GM19467 (cell line): ENCODE measurements around the gene RIPK4.
"Not testable (repeated sequence)": the region's sequence is repeated elsewhere in the genome, so short reads cannot be mapped to it uniquely, and the experiment has no call there.

Experiments
- ATAC-seq: cut with Tn5 transposase; IDR thresholded peaks from one replicate; pipeline ENCODE4 v1.9.1; 2021; ENCODE audit warnings: mild to moderate bottlenecking, moderate library complexity; ENCODE audit not compliant: unreplicated experiment

RIPK4 gene

GRCh38 chr21:41698071-41698470 lies 68.8 kb downstream of the RIPK4 start:
- no peak for ATAC-seq

- ATAC-seq: no peak
Measured at GRCh38 chr21:41695513-41695912, 71.3 kb downstream of the RIPK4 start.

- not testable (repeated sequence) for ATAC-seq
Measured at GRCh38 chr21:41694042-41694441, 72.8 kb downstream of the RIPK4 start.

GRCh38 chr21:41692185-41692565 lies 74.7 kb downstream of the RIPK4 start:
- ATAC-seq: no peak

- no peak for ATAC-seq
Measured at GRCh38 chr21:41691205-41692184, 75.4 kb downstream of the RIPK4 start.
